ENCODE measurements around the gene BRINP2. TPM values are rescaled to one million over a fixed set of nuclear protein-coding genes. Genes with fewer than 3 reads are reported as not detected.

The BRINP2 gene
- total and polyA plus RNA-seq, 7 donors, result 0.09 to 1.4 (median 0.14) TPM; not detected in 4

DNA sequence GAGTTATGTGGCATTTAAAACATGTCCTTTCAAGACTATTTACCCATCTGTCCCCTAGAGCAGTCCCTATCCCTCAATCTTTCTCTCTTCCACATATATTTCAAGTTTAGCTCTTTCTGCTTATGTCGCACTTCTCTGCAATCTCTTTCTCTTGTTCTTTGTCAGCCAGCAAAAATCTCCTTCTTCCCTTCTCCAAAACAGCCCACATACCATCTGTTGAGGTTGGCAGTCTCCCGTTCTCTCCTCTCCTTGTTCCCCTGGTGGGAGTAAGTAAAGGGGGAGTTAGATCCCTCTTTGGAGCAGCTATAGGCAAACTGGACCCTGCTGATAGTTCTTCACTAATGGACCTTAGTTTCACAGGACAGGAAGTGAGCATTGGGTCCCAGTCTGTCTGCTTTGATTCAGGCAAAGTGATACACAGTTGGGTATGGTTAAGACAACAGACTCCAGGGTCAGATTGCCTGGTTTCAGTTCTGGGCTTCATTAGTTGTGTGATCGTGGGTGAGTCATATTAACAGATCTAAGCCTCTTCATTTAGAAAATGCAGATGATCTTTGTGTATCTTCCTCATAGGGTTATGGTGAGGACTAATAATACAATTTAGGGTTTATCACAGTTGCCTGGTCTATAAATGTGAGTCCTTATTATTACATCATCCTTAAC, 19.7 kb downstream of the BRINP2 start:
- no peaks in the 10 kb centered on the region for H3K27me3 ChIP-seq
- 73 to 75% methylated on average over 3 of the region's 3 CpGs for WGBS, 2 donors
- DNase-seq, result no peak
- no peak overlapping the region for H3K27ac ChIP-seq
- H3K4me1 ChIP-seq, result no peaks in the 10 kb centered on the region
- no peak overlapping the region for H3K4me3 ChIP-seq
- no peaks in the 10 kb centered on the region for H3K9me3 ChIP-seq
- H3K36me3 ChIP-seq, result no peaks in the 10 kb centered on the region
- intact Hi-C loops (cut with DNase I), result no loop called here
- TF ChIP-seq POLR2AphosphoS5 (IDR thresholded peaks at IDR 0.05) (no peak), POLR2A (IDR thresholded peaks at IDR 0.05) (no peak), EP300 (IDR thresholded peaks at IDR 0.05) (no peak)
- TF ChIP-seq, protein P1, sequence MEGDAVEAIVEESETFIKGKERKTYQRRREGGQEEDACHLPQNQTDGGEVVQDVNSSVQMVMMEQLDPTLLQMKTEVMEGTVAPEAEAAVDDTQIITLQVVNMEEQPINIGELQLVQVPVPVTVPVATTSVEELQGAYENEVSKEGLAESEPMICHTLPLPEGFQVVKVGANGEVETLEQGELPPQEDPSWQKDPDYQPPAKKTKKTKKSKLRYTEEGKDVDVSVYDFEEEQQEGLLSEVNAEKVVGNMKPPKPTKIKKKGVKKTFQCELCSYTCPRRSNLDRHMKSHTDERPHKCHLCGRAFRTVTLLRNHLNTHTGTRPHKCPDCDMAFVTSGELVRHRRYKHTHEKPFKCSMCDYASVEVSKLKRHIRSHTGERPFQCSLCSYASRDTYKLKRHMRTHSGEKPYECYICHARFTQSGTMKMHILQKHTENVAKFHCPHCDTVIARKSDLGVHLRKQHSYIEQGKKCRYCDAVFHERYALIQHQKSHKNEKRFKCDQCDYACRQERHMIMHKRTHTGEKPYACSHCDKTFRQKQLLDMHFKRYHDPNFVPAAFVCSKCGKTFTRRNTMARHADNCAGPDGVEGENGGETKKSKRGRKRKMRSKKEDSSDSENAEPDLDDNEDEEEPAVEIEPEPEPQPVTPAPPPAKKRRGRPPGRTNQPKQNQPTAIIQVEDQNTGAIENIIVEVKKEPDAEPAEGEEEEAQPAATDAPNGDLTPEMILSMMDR (IDR thresholded peaks at IDR 0.05), result no peak

DNA sequence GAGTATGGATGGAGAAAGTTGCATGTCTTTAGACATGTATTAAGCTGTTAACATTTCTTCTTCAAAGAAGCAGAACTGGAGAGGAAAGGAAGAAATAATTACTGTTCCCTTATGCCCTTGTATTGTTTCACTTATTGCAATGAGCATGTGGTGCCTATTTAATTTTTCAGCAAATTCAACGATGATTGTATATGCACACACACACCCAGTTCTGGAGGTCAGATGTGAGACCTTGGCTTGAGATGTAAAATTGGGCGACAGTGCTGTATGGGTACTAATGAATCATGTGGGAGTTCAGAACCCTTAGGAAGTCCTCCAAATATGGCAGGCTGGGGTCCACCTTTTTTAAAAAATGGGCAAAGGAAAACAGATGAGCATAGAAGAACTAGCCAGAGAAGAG, 27.5 kb downstream of the BRINP2 start:
- WGBS, 2 donors, result 81 to 89% methylated on average over 2 of the region's 2 CpGs

DNA sequence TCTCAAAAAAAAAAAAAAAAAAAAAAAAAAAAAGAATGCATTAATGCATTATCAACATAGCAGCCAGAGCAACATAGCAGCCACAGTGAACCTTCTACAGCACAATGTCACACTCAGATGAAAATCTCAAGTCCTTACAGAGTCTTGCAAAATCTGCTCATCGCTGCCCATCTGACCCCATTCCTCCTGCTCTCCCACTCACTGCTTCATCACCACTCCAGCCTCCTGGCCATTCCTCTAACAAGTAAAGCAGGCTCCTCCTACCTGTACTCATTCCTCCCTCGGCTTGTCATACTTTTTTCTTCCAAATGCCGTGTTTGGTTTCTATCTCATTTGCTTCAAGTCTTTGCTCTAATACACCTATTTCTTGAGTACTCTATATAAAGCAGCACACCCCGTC, 29.5 kb downstream of the BRINP2 start:
- Histone ChIP-seq H3K27ac (no peak overlapping the region), H3K27me3 (no peaks in the 10 kb centered on the region), H3K36me3 (no peaks in the 10 kb centered on the region), H3K9me3 (no peaks in the 10 kb centered on the region), H3K4me3 (no peak overlapping the region), H3K4me1 (no peaks in the 10 kb centered on the region)
- no peak for DNase-seq
- TF ChIP-seq EP300 (IDR thresholded peaks at IDR 0.05), result no peak
- TF ChIP-seq, protein P1 (IDR thresholded peaks at IDR 0.05), result no peak
- TF ChIP-seq POLR2A (IDR thresholded peaks at IDR 0.05), result no peak
- no peak for TF ChIP-seq POLR2AphosphoS5 (IDR thresholded peaks at IDR 0.05)
- intact Hi-C loops (cut with DNase I), result no loop called here
- WGBS, 2 donors, result 79% methylated on average over 4 of the region's 4 CpGs

More for the DNA sequence above, 27.5 kb downstream of the BRINP2 start:
- TF ChIP-seq EP300 (IDR thresholded peaks at IDR 0.05) (no peak), POLR2A (IDR thresholded peaks at IDR 0.05) (no peak), POLR2AphosphoS5 (IDR thresholded peaks at IDR 0.05) (no peak)
- TF ChIP-seq, protein P1 (IDR thresholded peaks at IDR 0.05), result no peak
- DNase-seq, result no peak
- intact Hi-C loops (cut with DNase I), result no loop called here
- Histone ChIP-seq H3K36me3 (no peaks in the 10 kb centered on the region), H3K9me3 (no peaks in the 10 kb centered on the region), H3K4me1 (no peaks in the 10 kb centered on the region), H3K27ac (no peak overlapping the region), H3K27me3 (no peaks in the 10 kb centered on the region), H3K4me3 (no peak overlapping the region)

DNA sequence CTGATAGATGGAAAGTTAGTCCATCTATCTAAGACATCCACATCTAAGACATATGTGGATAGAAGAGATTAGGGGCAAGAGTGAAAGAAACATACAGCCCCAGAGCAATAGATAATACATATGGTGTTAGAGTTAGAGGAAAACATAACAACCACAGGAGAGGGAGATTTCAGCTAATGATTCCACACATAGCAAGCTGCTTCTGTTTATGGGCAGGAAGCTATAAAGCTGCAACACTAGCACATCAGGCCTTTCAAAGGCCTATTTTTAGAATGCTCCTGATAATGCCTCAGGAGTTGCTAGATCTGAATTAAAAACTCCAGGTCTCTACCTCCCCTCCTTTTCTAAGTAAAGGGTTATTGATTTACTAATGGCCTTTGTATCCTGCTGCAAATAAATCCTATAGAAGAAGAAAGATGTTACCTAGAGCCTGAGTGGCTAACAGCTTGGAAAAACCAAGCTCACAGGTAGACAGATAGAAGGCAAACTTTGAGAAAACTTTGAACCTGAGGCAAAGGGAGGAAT, 36.1 kb downstream of the BRINP2 start:
- intact Hi-C loops (cut with DNase I), result no loop called here
- no peak for TF ChIP-seq EP300 (IDR thresholded peaks at IDR 0.05)
- TF ChIP-seq, protein P1 (IDR thresholded peaks at IDR 0.05), result no peak
- no peak for TF ChIP-seq POLR2AphosphoS5 (IDR thresholded peaks at IDR 0.05)
- no peak for TF ChIP-seq POLR2A (IDR thresholded peaks at IDR 0.05)
- peak overlapping the region in 1 of 4 donors; percentile 32 for H3K27ac ChIP-seq

More for the DNA sequence above, 36.1 kb downstream of the BRINP2 start:
- no peak for DNase-seq
- H3K36me3 ChIP-seq, result no peaks in the 10 kb centered on the region
- no peaks in the 10 kb centered on the region for H3K9me3 ChIP-seq
- no peaks in the 10 kb centered on the region for H3K27me3 ChIP-seq
- peaks cover 0 to 38% (median 25%) of the 10 kb centered on the region in 4 donors for H3K4me1 ChIP-seq
- no peak overlapping the region for H3K4me3 ChIP-seq

All from sigmoid colon (tissue), 7 donors.